Natural killer cell treated with Interleukin-12 subunit alpha and Interleukin-12 subunit beta and Interleukin-15 and Interleukin-18, amount 100 ng/mL, for 72 hours (primary cell): ENCODE measurements around the gene NUTM2E. TPM values are rescaled to one million over a fixed set of nuclear protein-coding genes. Genes with fewer than 3 reads are reported as not detected.
"Not testable (repeated sequence)": the region's sequence is repeated elsewhere in the genome, so short reads cannot be mapped to it uniquely, and the experiment has no call there.

Source experiments
- ATAC-seq, 2 donors: fragments of 150-1000 bp; cut with Tn5 transposase in 1 of 2; sonication (Bioruptor Pico), chemical (Tn5 transposase) in 1 of 2; 2 replicates each; pipeline ENCODE4 v1.10.0; 2021
- DNase-seq: peaks from one replicate; pipeline ENCODE4 v3.0.0; 2022; ENCODE audit warnings: low spot score
- H3K27ac Mint-ChIP-seq, 2 donors: 1 replicate in 1 of 2; 2 replicates in 1 of 2; pipeline ENCODE4 v1.8.0; 2022; ENCODE audit warnings: mixed read lengths in 2 of 2, mild to moderate bottlenecking in 1 of 2, moderate library complexity in 1 of 2
- H3K27me3 Mint-ChIP-seq, 2 donors: 1 replicate in 1 of 2; 2 replicates in 1 of 2; pipeline ENCODE4 v1.8.0; 2022; ENCODE audit warnings: mixed read lengths in 2 of 2
- H3K36me3 Mint-ChIP-seq: one replicate; pipeline ENCODE4 v1.8.0; 2022; ENCODE audit warnings: mixed read lengths
- H3K4me1 Mint-ChIP-seq, 2 donors: 1 replicate in 1 of 2; 2 replicates in 1 of 2; pipeline ENCODE4 v1.8.0; 2022; ENCODE audit warnings: low read depth in 2 of 2, mixed read lengths in 2 of 2, mild to moderate bottlenecking in 1 of 2
- H3K4me3 Mint-ChIP-seq: one replicate; pipeline ENCODE4 v1.8.0; 2022; ENCODE audit warnings: mixed read lengths
- H3K9me3 Mint-ChIP-seq: 2 replicates; pipeline ENCODE4 v1.8.0; 2022; ENCODE audit warnings: mixed read lengths
- total RNA-seq, 2 donors: library from RNA; stranded (reverse); gene quantifications; one replicate each; pipeline ENCODE4 v1.2.3, GENCODE V29; 2022

NUTM2E gene
- total RNA-seq, 2 donors from 2014 or later = not detected

DNA sequence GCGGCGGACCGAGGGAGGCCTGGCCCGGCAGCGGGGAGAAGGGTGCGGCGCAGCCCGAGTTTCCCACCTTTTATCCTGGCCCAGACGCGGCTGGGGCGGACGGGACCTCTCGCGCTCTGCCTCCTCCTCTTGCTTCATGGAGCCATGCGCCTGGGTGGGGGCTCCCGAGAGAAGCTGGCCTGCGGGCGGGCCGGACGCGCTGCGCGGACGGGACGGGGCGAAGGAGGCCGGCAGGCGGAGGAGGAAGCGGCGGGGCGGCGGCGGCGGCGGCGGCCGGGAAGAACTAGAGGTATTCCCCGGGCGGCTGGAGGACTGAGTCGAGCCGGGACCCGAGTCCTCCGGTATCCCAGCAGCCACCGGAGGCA lies 426 bp upstream of the NUTM2E start:
- H3K27me3 Mint-ChIP-seq, H3K9me3 Mint-ChIP-seq, DNase-seq, ATAC-seq, H3K36me3 Mint-ChIP-seq: not testable (repeated sequence)
- H3K4me1 Mint-ChIP-seq = peaks cover 8 to 27% of the 10 kb centered on the region in 2 donors
- H3K4me3 Mint-ChIP-seq = peak overlapping the region; percentile 79
- H3K27ac Mint-ChIP-seq = peak overlapping the region; percentile 58 to 77

DNA sequence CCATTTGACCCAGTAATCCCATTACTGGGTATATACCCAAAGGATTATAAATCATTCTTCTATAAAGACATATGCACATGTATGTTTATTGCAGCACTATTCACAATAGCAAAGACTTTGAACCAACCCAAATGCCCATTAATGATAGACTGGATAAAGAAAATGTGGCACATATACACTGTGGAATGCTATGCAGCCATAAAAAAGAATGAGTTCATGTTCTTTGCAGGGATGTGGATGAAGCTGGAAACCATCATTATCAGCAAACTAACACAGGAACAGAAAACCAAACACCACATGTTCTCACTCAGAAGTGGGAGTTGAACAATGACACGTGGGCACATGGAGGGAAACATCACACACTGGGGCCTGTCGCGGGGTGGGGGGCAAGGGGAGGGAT lies 7.3 kb downstream of the NUTM2E start:
- not testable (repeated sequence) for H3K36me3 Mint-ChIP-seq, H3K27me3 Mint-ChIP-seq, H3K27ac Mint-ChIP-seq, ATAC-seq, H3K4me3 Mint-ChIP-seq, H3K9me3 Mint-ChIP-seq, DNase-seq, H3K4me1 Mint-ChIP-seq

DNA sequence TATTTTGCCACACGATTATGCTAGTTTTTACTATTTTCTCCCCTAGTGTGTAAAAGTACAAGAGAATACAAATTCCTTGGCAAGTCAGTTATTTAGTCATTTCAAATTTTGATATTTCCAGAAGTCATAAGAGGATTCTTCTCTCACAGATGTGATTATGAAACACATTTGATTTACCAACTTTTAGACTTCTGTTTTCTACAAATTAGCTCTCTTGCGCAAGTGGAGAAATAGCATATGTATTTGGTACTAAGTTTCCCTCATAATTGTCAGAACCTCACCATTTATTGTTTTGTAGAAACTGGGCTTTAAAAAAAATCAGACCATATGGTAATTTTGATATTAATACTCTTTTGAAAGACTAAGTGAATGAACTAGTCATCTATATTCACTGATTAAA lies 9.4 kb downstream of the NUTM2E start:
- not testable (repeated sequence) for ATAC-seq, H3K4me1 Mint-ChIP-seq, H3K27me3 Mint-ChIP-seq, H3K9me3 Mint-ChIP-seq, DNase-seq, H3K27ac Mint-ChIP-seq, H3K4me3 Mint-ChIP-seq, H3K36me3 Mint-ChIP-seq

DNA sequence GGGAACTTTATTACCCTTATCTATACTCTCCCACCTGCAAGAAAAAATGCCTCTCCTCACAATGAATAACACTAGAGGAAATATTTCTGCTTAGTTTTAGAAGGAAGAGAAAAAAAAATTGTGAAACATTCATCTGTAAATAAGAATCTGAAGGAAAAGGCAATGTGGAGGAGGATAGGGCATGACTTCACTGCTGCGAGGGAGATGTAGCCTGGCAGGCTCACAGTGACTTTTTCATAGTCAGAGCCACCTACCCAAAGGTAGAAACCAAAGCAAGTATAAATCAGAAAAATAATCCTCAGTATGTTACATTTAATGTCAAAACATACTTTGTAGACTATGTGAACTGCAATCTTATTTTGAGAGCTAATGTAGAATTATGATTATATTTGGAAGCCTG lies 10.4 kb downstream of the NUTM2E start:
- H3K4me1 Mint-ChIP-seq, H3K27me3 Mint-ChIP-seq, H3K27ac Mint-ChIP-seq: not testable (repeated sequence)

DNA sequence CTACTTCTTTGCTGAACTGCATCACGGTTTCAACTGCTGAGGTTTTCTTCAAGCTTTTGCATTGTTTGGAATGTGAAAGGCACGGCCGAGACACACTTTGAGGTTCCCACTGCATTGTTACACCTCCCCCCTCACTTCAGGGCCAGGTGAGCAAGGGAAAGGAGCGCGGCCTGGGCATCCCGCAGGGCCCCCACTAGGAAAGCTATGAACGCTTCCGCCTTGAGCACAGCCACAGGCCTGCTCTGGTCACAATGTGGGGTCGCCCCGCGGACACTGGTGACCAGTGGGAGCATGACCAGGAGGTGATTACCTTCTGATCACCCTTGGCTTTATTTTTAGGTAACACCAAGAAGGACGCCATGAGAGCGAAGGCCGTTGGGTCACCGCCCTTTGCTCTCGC lies 11.9 kb downstream of the NUTM2E start:
- H3K36me3 Mint-ChIP-seq, H3K27me3 Mint-ChIP-seq, H3K4me3 Mint-ChIP-seq, ATAC-seq, DNase-seq, H3K27ac Mint-ChIP-seq, H3K9me3 Mint-ChIP-seq, H3K4me1 Mint-ChIP-seq: not testable (repeated sequence)

More for the DNA sequence above, 10.4 kb downstream of the NUTM2E start:
- not testable (repeated sequence) for H3K4me3 Mint-ChIP-seq, DNase-seq, H3K36me3 Mint-ChIP-seq, ATAC-seq, H3K9me3 Mint-ChIP-seq

DNA sequence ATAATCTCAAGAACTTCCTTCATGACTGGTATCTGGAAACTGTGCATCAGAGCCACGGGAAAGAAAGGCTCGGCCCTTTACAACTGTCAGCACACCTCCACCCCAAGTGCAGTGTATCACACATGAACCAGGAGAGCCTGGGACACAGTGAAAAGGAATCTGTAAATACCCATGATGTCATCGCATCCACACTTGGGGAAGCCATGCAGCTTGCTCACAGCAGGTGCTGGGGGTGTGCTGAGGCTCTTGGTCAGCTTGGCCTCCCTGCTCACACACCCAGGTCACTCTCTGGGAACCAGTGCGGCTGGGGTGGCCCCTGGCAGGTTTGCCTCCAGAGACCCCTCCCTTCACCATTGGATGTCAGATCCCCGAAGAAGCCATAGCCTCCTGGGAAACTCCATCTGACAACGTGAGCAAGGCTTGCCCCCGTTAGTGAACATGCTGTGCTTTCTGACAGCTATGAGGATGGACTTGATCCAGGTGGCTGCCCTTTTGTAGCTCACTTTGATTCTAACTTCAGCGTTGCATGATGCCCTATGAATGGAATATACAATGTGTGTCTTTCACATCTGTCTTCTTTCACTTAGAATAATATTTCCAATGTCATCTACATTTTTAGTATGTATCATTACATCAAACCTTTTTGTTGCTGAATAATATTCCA lies 26.8 kb downstream of the NUTM2E start:
- not testable (repeated sequence) for ATAC-seq, H3K4me1 Mint-ChIP-seq, H3K4me3 Mint-ChIP-seq, H3K27me3 Mint-ChIP-seq, DNase-seq, H3K27ac Mint-ChIP-seq, H3K9me3 Mint-ChIP-seq, H3K36me3 Mint-ChIP-seq

DNA sequence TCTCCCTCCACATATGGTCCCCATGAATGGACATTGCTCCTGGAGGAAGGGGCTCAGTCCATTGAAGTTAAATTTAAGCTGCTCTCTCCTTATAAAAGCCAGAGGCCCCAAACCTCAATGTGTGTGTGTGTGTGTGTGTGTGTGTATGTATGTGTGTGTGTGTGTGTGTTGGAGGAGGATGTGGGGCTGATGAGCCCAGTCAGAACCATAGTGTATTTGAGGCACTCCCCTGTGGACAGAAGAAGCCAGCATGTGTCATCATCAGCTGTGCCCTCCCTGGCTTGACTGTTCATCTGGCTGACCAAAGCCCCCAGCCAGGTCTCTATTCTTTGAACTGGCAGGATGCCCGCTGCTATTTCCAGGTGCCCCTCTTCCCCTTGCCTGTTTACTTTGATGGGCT lies 35.7 kb downstream of the NUTM2E start:
- not testable (repeated sequence) for H3K4me1 Mint-ChIP-seq
- peak in 1 of 2 donors; percentile 28 for ATAC-seq

DNA sequence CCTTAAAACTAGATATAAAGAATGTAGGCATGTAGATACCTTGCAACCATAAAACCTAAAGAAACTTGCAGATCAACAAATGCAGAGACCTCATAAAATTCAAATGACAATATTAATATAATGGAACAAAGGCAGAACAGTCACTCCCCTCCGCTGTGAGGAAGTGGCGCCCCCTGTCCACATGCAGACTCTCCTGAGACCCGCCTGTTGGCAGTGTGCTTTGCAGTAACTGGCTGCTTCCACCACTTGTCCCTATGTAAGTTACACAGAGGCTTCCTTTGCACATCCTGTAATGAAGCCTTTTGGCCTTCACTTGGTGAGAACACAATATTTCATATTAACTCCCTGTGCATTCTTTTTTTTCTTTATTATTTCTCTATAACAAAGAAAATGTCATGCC lies 36.3 kb downstream of the NUTM2E start:
- DNase-seq, ATAC-seq, H3K27me3 Mint-ChIP-seq, H3K4me1 Mint-ChIP-seq, H3K27ac Mint-ChIP-seq, H3K4me3 Mint-ChIP-seq, H3K9me3 Mint-ChIP-seq, H3K36me3 Mint-ChIP-seq: not testable (repeated sequence)

More for the DNA sequence above, 35.7 kb downstream of the NUTM2E start:
- not testable (repeated sequence) for H3K27ac Mint-ChIP-seq, H3K36me3 Mint-ChIP-seq, H3K4me3 Mint-ChIP-seq, DNase-seq, H3K9me3 Mint-ChIP-seq, H3K27me3 Mint-ChIP-seq

DNA sequence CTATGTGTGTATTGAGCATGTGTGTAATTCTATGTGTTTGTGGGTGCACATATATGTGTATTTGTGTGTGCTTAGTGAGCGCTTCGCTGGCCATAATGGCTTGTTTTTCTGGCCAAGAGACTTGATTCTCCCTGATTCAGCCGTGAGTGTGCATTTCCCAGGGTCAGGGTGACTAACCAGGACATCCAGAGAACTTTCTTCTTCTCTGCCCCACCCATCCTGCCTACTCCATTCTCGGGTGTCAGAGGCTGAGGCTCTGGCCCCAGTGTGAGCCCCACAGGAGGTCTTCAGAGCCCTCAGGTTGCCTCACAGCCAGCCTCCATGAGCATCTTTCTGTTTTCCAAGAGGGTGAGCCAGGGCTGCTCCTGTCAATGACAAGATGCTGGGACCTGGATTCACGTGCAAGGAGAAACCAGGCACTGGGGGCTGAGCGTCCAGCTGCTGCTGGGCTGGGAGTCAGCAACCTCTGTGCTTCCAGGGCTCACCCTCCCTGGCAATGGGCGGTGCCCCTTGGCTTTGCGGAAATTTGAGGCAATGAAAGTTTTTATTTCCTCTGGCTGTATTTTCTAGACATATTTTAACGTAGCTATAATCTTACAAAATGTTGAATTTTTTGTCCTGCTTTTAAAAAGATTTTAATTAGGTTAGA lies 40.5 kb downstream of the NUTM2E start:
- DNase-seq, ATAC-seq, H3K9me3 Mint-ChIP-seq, H3K27me3 Mint-ChIP-seq, H3K27ac Mint-ChIP-seq, H3K4me1 Mint-ChIP-seq, H3K4me3 Mint-ChIP-seq, H3K36me3 Mint-ChIP-seq: not testable (repeated sequence)

DNA sequence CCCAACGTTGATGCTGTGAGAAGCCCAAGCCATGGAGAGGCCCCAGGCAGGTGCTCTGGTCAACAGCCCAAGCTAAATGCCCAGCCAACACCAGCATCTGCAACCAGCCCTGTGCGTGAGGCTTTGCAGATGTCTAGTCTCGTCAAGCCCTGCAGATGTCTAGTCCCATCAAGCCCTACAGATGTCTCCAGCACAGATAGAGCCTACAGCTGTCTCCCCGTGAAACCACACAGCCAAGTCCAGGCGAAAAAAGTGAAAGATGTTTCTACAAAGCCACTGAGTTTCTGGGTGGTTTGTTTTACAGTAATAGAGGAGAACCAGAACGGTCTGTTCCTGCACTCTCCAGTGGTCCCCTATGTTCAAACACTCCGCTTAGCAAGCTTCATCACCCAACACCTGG lies 41.5 kb downstream of the NUTM2E start:
- H3K36me3 Mint-ChIP-seq, H3K27ac Mint-ChIP-seq, H3K4me3 Mint-ChIP-seq, H3K9me3 Mint-ChIP-seq, ATAC-seq, H3K4me1 Mint-ChIP-seq, DNase-seq, H3K27me3 Mint-ChIP-seq: not testable (repeated sequence)

DNA sequence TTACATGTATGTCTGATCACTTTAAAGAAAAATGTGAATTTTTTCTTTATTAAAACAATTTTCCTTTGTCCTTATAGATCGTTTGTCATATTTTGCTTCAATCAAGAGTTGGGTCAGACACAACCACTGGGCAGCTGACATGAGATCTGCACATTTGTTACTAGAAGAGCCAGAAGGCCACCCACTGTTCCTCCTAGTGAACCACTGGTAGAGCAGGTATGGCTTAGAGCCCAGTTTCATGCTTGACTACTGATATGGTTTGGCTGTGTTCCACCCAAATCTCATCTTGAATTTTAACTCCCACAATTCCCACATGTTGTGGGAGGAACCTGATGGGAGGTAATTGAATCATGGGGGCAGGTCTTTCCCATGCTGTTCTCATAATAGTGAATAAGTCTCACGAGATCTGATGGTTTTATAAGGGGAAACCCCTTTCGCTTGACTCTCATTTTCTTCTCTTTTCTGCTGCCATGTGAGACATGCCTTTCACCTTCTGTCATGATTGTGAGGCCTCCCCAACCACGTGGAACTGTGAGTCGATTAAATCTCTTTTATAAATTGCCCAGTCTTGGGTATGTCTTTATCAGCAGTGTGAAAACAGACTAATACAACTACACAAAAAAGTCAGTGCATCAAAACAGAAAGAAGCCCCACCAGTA lies 43.0 kb downstream of the NUTM2E start:
- ATAC-seq, H3K9me3 Mint-ChIP-seq, DNase-seq, H3K27me3 Mint-ChIP-seq, H3K4me1 Mint-ChIP-seq, H3K27ac Mint-ChIP-seq, H3K36me3 Mint-ChIP-seq, H3K4me3 Mint-ChIP-seq: not testable (repeated sequence)

DNA sequence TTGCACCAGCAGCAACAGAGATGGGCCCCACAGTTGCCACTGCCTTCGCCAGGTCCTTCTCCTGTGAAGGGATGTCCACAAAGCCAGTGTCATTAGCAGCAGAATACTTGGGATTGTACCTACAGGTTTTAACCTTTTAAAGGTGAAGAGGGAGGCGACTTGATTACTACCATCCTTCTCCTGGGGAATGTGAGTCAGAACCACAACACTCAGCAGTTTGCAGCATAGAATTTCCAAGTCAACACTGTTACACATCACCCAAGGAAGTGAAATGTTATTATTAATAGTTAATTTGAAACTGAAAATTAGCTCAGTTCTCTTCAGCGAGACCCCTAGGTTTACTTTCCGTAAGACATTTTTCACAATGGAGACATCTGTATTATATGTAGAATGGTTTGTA lies 45.2 kb downstream of the NUTM2E start:
- H3K27ac Mint-ChIP-seq, ATAC-seq, H3K27me3 Mint-ChIP-seq, H3K4me3 Mint-ChIP-seq, H3K9me3 Mint-ChIP-seq, H3K36me3 Mint-ChIP-seq, DNase-seq, H3K4me1 Mint-ChIP-seq: not testable (repeated sequence)
